IPS-NIHi7 (cell line): Measurements from ENCODE around the gene ITGA3.
A peak's percentile ranks its signal among the peaks of the same experiment; 100 is the strongest.
"Not testable (repeated sequence)": the region's sequence is repeated elsewhere in the genome, so short reads cannot be mapped to it uniquely, and the experiment has no call there.

Experiments
- DNase-seq: peaks from one replicate; pipeline ENCODE4 v3.0.0; 2012; ENCODE audit warnings: mixed read lengths; ENCODE audit errors: extremely low spot score

The ITGA3 gene

GRCh38 chr17:50035421-50035879 lies 20.5 kb upstream of the ITGA3 start:
- no peak for DNase-seq

GRCh38 chr17:50035945-50036344 lies 20.0 kb upstream of the ITGA3 start:
- DNase-seq, result peak; percentile 8

- DNase-seq, result no peak
These were observed 19.3 kb upstream of the ITGA3 start for GRCh38 chr17:50036455-50037261.

- no peak for DNase-seq
These were observed 18.4 kb upstream of the ITGA3 start for GRCh38 chr17:50037321-50038107.

- DNase-seq, result no peak
These were observed 16.9 kb upstream of the ITGA3 start for GRCh38 chr17:50039058-50039457.

- not testable (repeated sequence) for DNase-seq
These were observed 15.4 kb upstream of the ITGA3 start for GRCh38 chr17:50040496-50040895.

- DNase-seq, result no peak
These were observed 13.7 kb upstream of the ITGA3 start for GRCh38 chr17:50042211-50042610.

GRCh38 chr17:50043290-50044148 lies 12.4 kb upstream of the ITGA3 start:
- DNase-seq, result no peak

GRCh38 chr17:50044483-50044882 lies 11.4 kb upstream of the ITGA3 start:
- no peak for DNase-seq

- DNase-seq, result no peak
These were observed 10.8 kb upstream of the ITGA3 start for GRCh38 chr17:50045154-50045553.

- no peak for DNase-seq
These were observed 9.7 kb upstream of the ITGA3 start for GRCh38 chr17:50046179-50046578.

- DNase-seq, result no peak
These were observed 9.2 kb upstream of the ITGA3 start for GRCh38 chr17:50046667-50047066.

- no peak for DNase-seq
These were observed 8.8 kb upstream of the ITGA3 start for GRCh38 chr17:50047083-50047482.

GRCh38 chr17:50047488-50048126 lies 8.3 kb upstream of the ITGA3 start:
- peak; percentile 46 for DNase-seq

- DNase-seq, result no peak
These were observed 7.7 kb upstream of the ITGA3 start for GRCh38 chr17:50048146-50048720.

GRCh38 chr17:50048988-50049387 lies 6.9 kb upstream of the ITGA3 start:
- DNase-seq, result no peak

- no peak for DNase-seq
These were observed 6.3 kb upstream of the ITGA3 start for GRCh38 chr17:50049636-50050035.

GRCh38 chr17:50050431-50051032 lies 5.4 kb upstream of the ITGA3 start:
- no peak for DNase-seq

- peak; percentile 74 for DNase-seq
These were observed 4.8 kb upstream of the ITGA3 start for GRCh38 chr17:50051082-50051576.

- DNase-seq, result no peak
These were observed 4.3 kb upstream of the ITGA3 start for GRCh38 chr17:50051606-50052005.
